ENCODE data around the gene ACAP3. TPM values are rescaled to one million over a fixed set of nuclear protein-coding genes. Genes with fewer than 3 reads are reported as not detected.
"Not testable (repeated sequence)": the region's sequence is repeated elsewhere in the genome, so short reads cannot be mapped to it uniquely, and the experiment has no call there.

Gene ACAP3
- polyA plus RNA-seq, 3 donors from 2014 or later = 1.4 to 7.0 (median 4.6) TPM

GRCh38 chr1:1321477-1321876, 13.7 kb upstream of the ACAP3 start:
- Mint-ChIP-seq H3K27ac (no peak overlapping the region), H3K4me3 (peak overlapping the region in 1 of 5 donors; percentile 9), H3K36me3 (peaks cover 0 to 4% (median 0%) of the 10 kb centered on the region in 3 donors), H3K4me1 (peaks cover 27 to 31% of the 10 kb centered on the region in 2 donors), H3K9me3 (no peaks in the 10 kb centered on the region), H3K27me3 (ENCODE audit: low read depth in 3 of 3) (peaks cover 1 to 4% (median 2%) of the 10 kb centered on the region in 3 donors)
- no peak for DNase-seq

DNA sequence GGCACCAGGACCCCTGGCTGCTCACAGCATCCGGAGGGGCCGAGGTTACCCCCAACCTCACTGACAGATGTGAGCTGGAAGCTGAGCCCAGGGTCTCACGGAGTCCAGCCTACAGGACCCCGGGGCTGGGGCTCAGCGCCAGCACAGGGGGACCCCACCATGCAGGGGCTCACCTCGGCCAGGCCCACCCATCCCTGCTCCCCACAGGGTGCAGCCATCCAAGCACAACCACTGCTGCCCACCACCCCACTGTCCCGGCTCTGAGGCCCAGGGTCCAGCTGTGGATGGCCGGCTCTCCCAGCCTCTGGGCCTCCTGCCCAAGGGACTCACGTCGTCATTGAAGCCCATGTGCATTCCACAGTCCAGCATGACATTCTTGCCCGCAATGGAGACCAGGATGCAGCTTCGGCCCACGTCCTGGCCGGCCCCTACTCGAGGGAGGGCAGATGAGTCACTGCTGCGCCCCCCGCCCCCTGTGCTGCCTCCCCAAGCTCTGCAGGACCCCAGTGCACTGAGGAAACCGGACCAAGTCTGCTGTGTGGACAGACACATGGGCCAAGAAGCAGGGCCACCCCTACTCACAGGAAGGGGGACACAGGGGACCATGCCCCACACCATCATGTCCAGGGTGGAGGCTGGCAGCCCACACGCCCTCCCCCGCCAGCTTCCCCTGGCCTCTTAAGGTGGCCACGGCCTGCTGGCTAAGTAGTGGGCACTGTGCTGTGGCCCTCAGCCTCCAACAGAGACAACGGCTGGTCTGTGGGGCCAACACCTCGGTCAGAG, 13.1 kb upstream of the ACAP3 start:
- H3K36me3 Mint-ChIP-seq = peaks cover 0 to 4% (median 0%) of the 10 kb centered on the region in 3 donors
- no peak for DNase-seq
- H3K27me3 Mint-ChIP-seq (ENCODE audit: low read depth in 3 of 3) = peaks cover 1 to 4% (median 2%) of the 10 kb centered on the region in 3 donors
- peak overlapping the region in 1 of 5 donors; percentile 9 for H3K4me3 Mint-ChIP-seq
- no peaks in the 10 kb centered on the region for H3K9me3 Mint-ChIP-seq
- H3K27ac Mint-ChIP-seq = no peak overlapping the region
- H3K4me1 Mint-ChIP-seq = peaks cover 26 to 27% of the 10 kb centered on the region in 2 donors

- Mint-ChIP-seq H3K27me3 (ENCODE audit: low read depth in 3 of 3) (peaks cover 1 to 4% (median 2%) of the 10 kb centered on the region in 3 donors), H3K27ac (peak overlapping the region in 1 of 6 donors; percentile 34), H3K36me3 (peaks cover 0 to 4% (median 0%) of the 10 kb centered on the region in 3 donors), H3K9me3 (no peaks in the 10 kb centered on the region), H3K4me3 (peak overlapping the region in 1 of 5 donors; percentile 21), H3K4me1 (peaks cover 21 to 27% of the 10 kb centered on the region in 2 donors)
- DNase-seq = no peak
These were observed 11.9 kb upstream of the ACAP3 start for GRCh38 chr1:1319646-1319941.

- Mint-ChIP-seq H3K4me3 (peak overlapping the region in 1 of 5 donors; percentile 21), H3K36me3 (peaks cover 0 to 4% (median 0%) of the 10 kb centered on the region in 3 donors), H3K4me1 (peaks cover 21 to 27% of the 10 kb centered on the region in 2 donors)
These were observed 11.3 kb upstream of the ACAP3 start for GRCh38 chr1:1318777-1319645.

GRCh38 chr1:1318131-1318652, 10.5 kb upstream of the ACAP3 start:
- no peak overlapping the region for H3K27ac Mint-ChIP-seq
- H3K4me3 Mint-ChIP-seq = no peak overlapping the region
- H3K9me3 Mint-ChIP-seq = no peaks in the 10 kb centered on the region

More at GRCh38 chr1:1318777-1319645, 11.3 kb upstream of the ACAP3 start:
- Mint-ChIP-seq H3K27me3 (ENCODE audit: low read depth in 3 of 3) (peaks cover 0 to 2% (median 2%) of the 10 kb centered on the region in 3 donors), H3K27ac (peak overlapping the region in 1 of 6 donors; percentile 34), H3K9me3 (no peaks in the 10 kb centered on the region)
- no peak for DNase-seq

GRCh38 chr1:1317420-1317819, 9.7 kb upstream of the ACAP3 start:
- H3K4me1 Mint-ChIP-seq = peaks cover 11 to 12% of the 10 kb centered on the region in 2 donors
- peaks cover 0 to 4% (median 0%) of the 10 kb centered on the region in 3 donors for H3K36me3 Mint-ChIP-seq
- no peaks in the 10 kb centered on the region for H3K9me3 Mint-ChIP-seq
- no peak overlapping the region for H3K4me3 Mint-ChIP-seq
- no peak overlapping the region for H3K27ac Mint-ChIP-seq
- H3K27me3 Mint-ChIP-seq (ENCODE audit: low read depth in 3 of 3) = no peaks in the 10 kb centered on the region
- no peak for DNase-seq

More at GRCh38 chr1:1318131-1318652, 10.5 kb upstream of the ACAP3 start:
- Mint-ChIP-seq H3K36me3 (peaks cover 0 to 4% (median 0%) of the 10 kb centered on the region in 3 donors), H3K4me1 (peaks cover 16 to 20% of the 10 kb centered on the region in 2 donors), H3K27me3 (ENCODE audit: low read depth in 3 of 3) (peaks cover 0 to 2% (median 0%) of the 10 kb centered on the region in 3 donors)
- DNase-seq = no peak

GRCh38 chr1:1316199-1316598, 8.5 kb upstream of the ACAP3 start:
- H3K9me3 Mint-ChIP-seq; H3K36me3 Mint-ChIP-seq; DNase-seq; H3K27me3 Mint-ChIP-seq (ENCODE audit: low read depth in 3 of 3); H3K4me3 Mint-ChIP-seq; H3K27ac Mint-ChIP-seq; H3K4me1 Mint-ChIP-seq: not testable (repeated sequence)

GRCh38 chr1:1315435-1315954, 7.8 kb upstream of the ACAP3 start:
- Mint-ChIP-seq H3K4me3 (no peak overlapping the region), H3K27ac (no peak overlapping the region), H3K27me3 (ENCODE audit: low read depth in 3 of 3) (peaks cover 0 to under 1% (median 0%) of the 10 kb centered on the region in 3 donors), H3K9me3 (no peaks in the 10 kb centered on the region), H3K36me3 (peaks cover 0 to 4% (median 0%) of the 10 kb centered on the region in 3 donors), H3K4me1 (peaks cover 4 to 7% of the 10 kb centered on the region in 2 donors)
- DNase-seq = no peak

- peaks cover 0 to 4% (median 0%) of the 10 kb centered on the region in 3 donors for H3K36me3 Mint-ChIP-seq
- peaks cover 2 to 6% of the 10 kb centered on the region in 2 donors for H3K4me1 Mint-ChIP-seq
- DNase-seq = no peak
- H3K27ac Mint-ChIP-seq = peak overlapping the region in 1 of 6 donors; percentile 35
- H3K4me3 Mint-ChIP-seq = no peak overlapping the region
- H3K9me3 Mint-ChIP-seq = no peaks in the 10 kb centered on the region
- H3K27me3 Mint-ChIP-seq (ENCODE audit: low read depth in 3 of 3) = peaks cover 0 to 3% (median 0%) of the 10 kb centered on the region in 3 donors
These were observed 7.1 kb upstream of the ACAP3 start for GRCh38 chr1:1314678-1315335.

DNA sequence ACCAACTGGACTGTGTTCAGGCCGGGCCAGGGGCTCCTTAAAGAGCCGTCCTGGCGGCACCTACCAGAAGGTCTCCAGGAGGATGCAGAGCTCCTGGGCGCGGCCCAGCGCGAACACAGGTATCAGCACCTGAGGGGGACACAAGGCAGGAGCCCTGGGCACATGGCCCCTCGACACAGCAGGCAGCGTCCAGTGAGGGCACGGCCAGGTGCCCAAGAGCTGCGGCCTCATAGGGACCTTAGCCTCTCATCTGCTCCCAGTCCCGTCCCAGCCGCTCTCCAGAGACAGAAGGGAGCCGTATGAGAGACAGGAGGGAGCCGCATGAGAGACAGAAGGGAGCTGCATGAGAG, 6.5 kb upstream of the ACAP3 start:
- Mint-ChIP-seq H3K27me3 (ENCODE audit: low read depth in 3 of 3) (peaks cover 0 to 3% (median 2%) of the 10 kb centered on the region in 3 donors), H3K27ac (no peak overlapping the region), H3K9me3 (no peaks in the 10 kb centered on the region), H3K4me3 (no peak overlapping the region), H3K4me1 (peaks cover under 1 to 1% of the 10 kb centered on the region in 2 donors), H3K36me3 (peaks cover 0 to 4% (median 0%) of the 10 kb centered on the region in 3 donors)
- no peak for DNase-seq

DNA sequence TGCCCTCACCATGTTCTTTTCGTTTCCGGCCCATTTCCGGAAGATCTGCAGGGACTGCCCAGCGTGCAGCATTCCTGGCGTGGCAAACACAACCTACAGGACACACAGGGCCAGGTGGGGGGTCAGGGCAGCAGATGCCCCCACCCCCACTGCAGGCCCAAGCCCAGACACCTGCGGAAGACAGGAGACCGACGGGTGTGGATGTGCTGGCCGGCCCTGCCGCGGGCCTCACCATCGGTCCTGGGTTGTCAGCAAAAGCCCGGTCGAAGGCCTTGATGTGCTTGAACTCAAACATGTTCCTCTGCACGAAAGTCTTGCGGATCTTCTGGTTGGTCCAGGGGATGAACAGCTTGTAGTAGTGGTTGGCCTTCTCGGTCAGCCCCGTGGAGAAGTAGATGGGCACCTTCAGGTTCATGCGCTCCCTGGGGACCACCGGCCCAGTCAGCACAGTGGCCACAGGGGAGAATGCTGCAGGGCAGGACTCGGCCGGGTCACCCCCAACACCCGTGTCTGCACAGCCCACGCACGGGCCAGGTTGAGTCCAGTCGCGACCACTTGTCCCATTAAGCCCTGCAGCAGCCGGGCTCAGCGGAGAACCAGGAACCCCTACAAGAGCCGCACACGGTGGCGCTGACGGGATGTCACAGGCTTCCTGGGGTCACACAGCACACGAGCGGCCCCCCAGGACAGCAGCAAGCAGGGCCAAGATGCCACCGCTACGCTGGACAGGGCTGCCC, 5.9 kb upstream of the ACAP3 start:
- Mint-ChIP-seq H3K4me3 (no peak overlapping the region), H3K9me3 (no peaks in the 10 kb centered on the region), H3K27ac (no peak overlapping the region), H3K27me3 (ENCODE audit: low read depth in 3 of 3) (peaks cover 0 to 3% (median 3%) of the 10 kb centered on the region in 3 donors), H3K4me1 (no peaks in the 10 kb centered on the region), H3K36me3 (peaks cover 0 to 4% (median 0%) of the 10 kb centered on the region in 3 donors)
- DNase-seq = no peak

- Mint-ChIP-seq H3K9me3 (no peaks in the 10 kb centered on the region), H3K27me3 (ENCODE audit: low read depth in 3 of 3) (peaks cover 2 to 7% (median 5%) of the 10 kb centered on the region in 3 donors), H3K36me3 (peaks cover 0 to 4% (median 0%) of the 10 kb centered on the region in 3 donors), H3K4me1 (no peaks in the 10 kb centered on the region), H3K27ac (no peak overlapping the region), H3K4me3 (no peak overlapping the region)
- DNase-seq = no peak
These were observed 5.0 kb upstream of the ACAP3 start for GRCh38 chr1:1312450-1313314.

Data from immature natural killer cell (primary cell).